ENCODE measurements around the gene CLN6.

DNA sequence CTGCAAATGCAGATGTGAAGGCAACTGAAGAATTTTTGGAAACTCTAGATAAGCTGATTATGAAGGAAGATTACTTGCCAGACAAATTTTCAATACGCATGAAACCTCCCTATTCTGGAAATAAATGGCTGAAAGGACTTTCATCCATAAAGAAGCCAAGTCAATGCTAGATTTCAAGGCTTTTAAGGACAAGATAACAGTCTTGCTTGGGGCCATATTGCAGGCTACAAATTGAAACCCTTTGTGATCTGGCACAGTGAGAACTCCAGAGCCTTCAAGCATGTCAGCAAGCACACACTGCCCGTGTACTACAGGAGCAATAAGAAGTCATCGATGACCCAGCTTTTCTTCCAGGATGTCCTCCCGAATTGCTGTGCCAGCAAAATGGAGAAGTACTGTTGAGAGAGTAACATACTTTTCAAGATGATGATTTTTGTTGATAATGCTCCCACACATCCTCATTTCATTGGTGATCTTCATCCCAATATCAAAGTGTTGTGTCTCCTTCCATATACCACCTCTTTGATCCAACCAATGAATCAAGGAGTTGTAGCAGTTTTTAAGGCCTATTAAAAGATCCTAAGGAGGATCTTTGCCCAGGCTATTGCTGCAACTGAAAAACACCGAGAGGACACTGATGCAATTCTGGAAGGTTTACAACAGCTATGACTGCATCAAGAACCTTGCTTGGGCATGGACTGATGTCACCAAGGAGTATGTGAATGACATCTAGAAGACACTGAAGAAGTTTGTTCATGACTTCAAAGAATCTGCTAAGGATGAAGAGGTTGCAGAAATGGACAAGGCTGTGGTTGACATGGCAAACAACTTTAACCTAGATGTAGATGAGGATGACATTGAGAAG, 44.7 kb downstream of the CLN6 start:
- no peak for TF ChIP-seq CTCF (IDR thresholded peaks at IDR 0.05)
- no peak for TF ChIP-seq POLR2A (IDR thresholded peaks at IDR 0.05)

Data from esophagus squamous epithelium (tissue), 4 donors.